HUES48 (cell line): ENCODE data around the gene DRAXIN.

Experiments used
- H3K27ac ChIP-seq: one replicate; pipeline ENCODE4 v1.7.0; 2013; ENCODE audit warnings: low read depth, low read length, inconsistent platforms
- H3K27me3 ChIP-seq: 2 replicates; pipeline ENCODE4 v1.6.1; 2013; ENCODE audit warnings: mild to moderate bottlenecking, low read length; ENCODE audit not compliant: control insufficient read depth, insufficient read depth
- H3K36me3 ChIP-seq: 2 replicates; pipeline ENCODE4 v1.6.1; 2013; ENCODE audit warnings: low read length; ENCODE audit not compliant: control insufficient read depth, insufficient read depth
- H3K4me1 ChIP-seq: 2 replicates; pipeline ENCODE4 v1.6.1; 2013; ENCODE audit warnings: mild to moderate bottlenecking, low read length; ENCODE audit not compliant: control insufficient read depth, insufficient read depth
- H3K4me3 ChIP-seq: 2 replicates; pipeline ENCODE4 v1.5.1; 2013; ENCODE audit warnings: mild to moderate bottlenecking, low read depth, low read length
- H3K9ac ChIP-seq: 2 replicates; pipeline ENCODE4 v1.6.1; 2013; ENCODE audit warnings: mild to moderate bottlenecking, low read depth, low read length, moderate library complexity
- H3K9me3 ChIP-seq: 2 replicates; pipeline ENCODE4 v1.6.1; 2013; ENCODE audit warnings: low read length; ENCODE audit not compliant: control insufficient read depth, insufficient read depth

The DRAXIN gene

DNA sequence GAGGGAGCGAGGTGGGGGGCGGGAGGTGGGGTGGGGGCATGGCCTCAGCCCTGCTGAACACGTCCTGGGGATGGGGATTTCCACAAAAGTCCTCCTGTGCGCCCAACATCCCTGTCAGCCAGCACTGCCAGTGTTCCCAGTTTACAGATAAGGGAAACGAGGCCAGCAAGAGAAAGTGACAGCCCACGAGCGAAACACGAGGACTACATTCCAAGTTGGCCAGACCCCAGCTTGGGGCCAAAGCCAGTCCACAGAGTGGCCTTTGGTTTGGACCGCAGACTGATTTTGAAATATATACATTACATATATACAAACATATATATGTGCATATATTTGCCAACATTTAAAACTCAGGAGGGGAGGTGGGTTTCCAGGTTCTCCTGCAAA lies 42.3 kb upstream of the DRAXIN start:
- H3K4me3 ChIP-seq = no peak overlapping the region
- no peak overlapping the region for H3K27ac ChIP-seq
- peaks cover 30% of the 10 kb centered on the region for H3K4me1 ChIP-seq
- no peaks in the 10 kb centered on the region for H3K9me3 ChIP-seq
- H3K36me3 ChIP-seq = 0 out of 2 replicates have a peak, but pooled peaks cover 2% of the 10 kb centered on the region
- H3K9ac ChIP-seq = no peak overlapping the region
- H3K27me3 ChIP-seq = peaks cover 35% of the 10 kb centered on the region

DNA sequence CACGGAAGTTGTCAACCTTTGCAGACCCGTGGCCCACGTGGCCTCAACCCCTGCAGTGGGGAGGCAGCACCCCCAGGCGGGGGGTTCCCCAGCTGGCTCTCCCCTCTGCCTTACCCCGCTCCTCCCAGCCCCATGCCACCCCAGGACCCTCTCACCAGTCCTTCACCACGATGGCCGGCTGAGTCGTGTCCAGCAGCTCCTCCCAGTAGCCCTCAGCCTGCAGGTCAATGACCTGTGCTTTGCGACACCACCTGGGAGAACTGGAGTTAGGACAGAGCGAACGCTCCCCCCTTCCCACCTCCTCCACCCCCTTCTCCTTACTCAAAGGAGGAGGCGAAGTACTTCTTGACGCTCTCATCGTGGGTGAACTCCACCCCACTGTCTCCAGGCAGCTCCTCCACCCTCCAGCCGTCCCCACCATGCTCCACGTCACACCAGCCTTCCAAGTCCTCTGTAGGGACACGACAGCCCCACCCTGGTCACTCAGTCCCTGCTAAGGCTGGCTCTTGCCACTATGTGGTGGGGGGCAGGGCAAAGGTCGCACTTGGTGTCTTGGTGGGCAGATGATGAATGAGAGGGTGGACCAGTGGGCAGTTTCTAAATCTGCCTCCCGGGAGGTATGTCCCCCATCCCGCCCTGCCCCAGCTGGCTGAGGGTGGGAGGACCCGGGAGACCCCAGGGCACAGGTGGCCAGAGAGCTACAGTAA lies 41.7 kb upstream of the DRAXIN start:
- H3K9ac ChIP-seq = no peak overlapping the region
- peaks cover 35% of the 10 kb centered on the region for H3K27me3 ChIP-seq
- H3K9me3 ChIP-seq = no peaks in the 10 kb centered on the region
- no peak overlapping the region; the same call in 1 of the 2 replicates for H3K4me3 ChIP-seq
- peaks cover 30% of the 10 kb centered on the region for H3K4me1 ChIP-seq
- H3K27ac ChIP-seq = no peak overlapping the region
- 0 out of 2 replicates have a peak, but pooled peaks cover 2% of the 10 kb centered on the region for H3K36me3 ChIP-seq

DNA sequence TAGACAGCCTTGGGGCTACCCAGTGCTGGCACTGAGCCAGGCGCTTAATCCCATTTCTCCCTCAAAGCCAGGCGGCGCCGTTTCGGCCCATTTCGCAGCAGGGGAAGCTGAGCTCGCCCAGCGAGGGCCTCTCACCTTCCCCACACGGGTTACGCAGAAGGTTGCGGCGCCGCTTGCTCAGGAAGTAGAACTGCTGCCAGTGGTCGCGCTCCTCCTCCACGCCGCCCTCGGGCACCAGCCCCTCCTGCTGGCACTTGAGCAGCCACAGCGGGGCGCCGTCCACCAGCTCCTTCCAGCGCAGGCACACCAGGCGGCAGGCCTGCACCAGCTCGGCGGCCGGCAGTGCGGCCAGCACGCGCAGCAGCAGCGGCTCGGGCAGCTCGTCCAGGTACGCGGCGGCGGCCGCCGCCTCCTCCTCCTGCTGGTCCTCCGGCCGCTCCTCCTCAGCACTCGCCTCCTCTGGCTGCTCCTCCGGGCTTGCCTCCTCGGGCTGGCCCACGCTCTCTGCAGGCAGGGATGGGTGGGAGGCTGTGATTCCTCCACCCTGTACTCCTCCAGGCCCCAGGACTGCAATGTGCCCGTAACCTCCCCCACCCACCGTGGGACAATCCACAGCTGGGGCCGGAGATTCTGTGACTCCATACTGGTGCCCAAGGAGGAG lies 41.0 kb upstream of the DRAXIN start:
- H3K9me3 ChIP-seq = no peaks in the 10 kb centered on the region

DNA sequence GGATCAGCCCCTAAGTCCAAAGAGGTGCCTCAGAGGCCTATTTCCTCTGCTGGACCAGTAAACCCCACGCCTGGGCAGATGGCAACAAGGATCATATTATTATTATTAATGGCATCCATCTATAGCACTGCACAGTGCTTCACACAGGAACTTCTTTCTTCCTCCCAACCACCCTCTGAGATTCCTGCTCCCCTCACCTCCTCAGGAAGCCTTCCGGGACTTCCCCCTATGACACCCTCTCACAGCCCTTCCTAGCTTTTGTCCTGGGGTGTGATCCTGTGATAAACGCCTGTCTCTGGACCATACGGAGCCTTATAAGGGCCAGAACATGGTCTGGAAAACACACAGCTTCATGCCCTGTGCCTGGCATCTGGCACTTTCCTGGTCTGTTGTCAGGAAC lies 40.5 kb upstream of the DRAXIN start:
- Histone ChIP-seq H3K9ac (no peak overlapping the region), H3K36me3 (peaks cover 5% of the 10 kb centered on the region), H3K27ac (no peak overlapping the region), H3K27me3 (peaks cover 35% of the 10 kb centered on the region), H3K9me3 (no peaks in the 10 kb centered on the region), H3K4me3 (no peak overlapping the region; the same call in 1 of the 2 replicates), H3K4me1 (peaks cover 38% of the 10 kb centered on the region)

More for the DNA sequence above, 41.0 kb upstream of the DRAXIN start:
- Histone ChIP-seq H3K4me3 (peak overlapping the region; percentile 43), H3K9ac (no peak overlapping the region), H3K4me1 (peaks cover 32% of the 10 kb centered on the region), H3K36me3 (0 out of 2 replicates have a peak, but pooled peaks cover 2% of the 10 kb centered on the region), H3K27me3 (peaks cover 35% of the 10 kb centered on the region), H3K27ac (no peak overlapping the region)

DNA sequence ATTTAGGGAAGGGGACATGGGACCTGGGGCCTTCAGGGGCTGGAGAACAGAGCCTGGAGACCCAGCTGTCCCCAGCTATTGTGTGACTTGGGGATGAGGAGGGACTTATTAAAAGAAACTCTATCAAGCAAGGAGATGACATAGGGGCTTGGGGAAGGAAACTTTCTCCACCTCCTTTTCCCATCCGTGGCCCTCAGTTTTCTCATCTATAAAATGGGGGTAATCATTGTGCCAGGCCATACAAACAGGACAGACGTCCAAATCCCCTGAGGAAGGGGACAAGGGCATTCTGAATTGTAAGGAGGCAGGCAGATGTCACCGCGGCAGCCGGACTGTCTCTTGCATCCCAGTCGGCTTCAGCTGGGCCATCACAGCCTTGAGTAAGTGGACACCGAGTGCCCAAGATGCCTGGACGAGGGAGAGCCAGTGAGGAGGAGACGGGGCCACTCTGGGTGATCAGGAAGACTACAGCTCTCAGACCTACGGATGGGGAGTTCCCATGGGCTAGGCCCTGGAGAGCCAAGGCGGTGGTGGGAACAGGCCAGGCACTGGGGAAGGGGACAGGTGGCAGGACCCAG lies 39.2 kb upstream of the DRAXIN start:
- Histone ChIP-seq H3K36me3 (peaks cover 13% of the 10 kb centered on the region), H3K9ac (no peak overlapping the region), H3K4me3 (no peak overlapping the region), H3K9me3 (no peaks in the 10 kb centered on the region), H3K4me1 (peaks cover 38% of the 10 kb centered on the region), H3K27me3 (peaks cover 35% of the 10 kb centered on the region), H3K27ac (no peak overlapping the region)

DNA sequence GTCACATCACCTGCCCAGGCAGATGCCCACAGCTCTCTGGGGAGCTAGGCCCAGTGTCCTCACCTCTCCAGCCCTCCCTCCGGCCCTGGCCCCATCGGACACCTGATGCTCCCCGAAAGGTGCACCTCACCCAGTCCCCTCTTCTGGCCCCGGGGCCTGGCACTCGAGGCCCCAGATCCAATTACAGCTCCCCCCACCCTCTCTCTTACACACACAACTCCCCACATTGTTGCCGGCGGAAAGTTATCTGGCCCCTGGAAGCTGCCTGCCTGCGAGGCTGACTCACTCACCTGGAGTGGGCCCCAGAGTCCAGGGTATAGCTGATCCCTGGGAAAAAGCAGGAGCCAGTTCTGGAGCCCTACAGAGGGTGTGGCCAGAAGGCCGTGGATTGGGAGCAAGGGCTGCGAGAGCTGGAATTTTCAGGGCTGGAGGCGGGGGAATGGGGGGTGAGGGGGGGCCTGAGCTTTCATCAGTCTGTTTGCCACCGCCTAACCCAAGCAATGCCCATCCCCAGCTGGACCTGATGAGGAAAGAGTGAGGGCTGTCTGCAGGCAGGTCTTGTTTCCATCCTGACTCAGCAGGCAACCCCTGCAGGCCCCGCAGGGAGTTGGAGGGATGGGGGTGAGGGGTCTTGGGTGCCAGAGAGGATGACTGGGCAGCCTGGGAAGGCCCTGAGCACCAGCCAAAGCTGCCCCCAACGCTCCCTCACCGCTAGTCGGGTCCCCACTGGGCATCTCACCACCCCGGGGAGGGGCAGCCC lies 38.2 kb upstream of the DRAXIN start:
- H3K36me3 ChIP-seq = peaks cover 20% of the 10 kb centered on the region
- peaks cover 35% of the 10 kb centered on the region for H3K27me3 ChIP-seq
- H3K4me1 ChIP-seq = peaks cover 36% of the 10 kb centered on the region
- H3K9ac ChIP-seq = no peak overlapping the region
- no peak overlapping the region for H3K27ac ChIP-seq
- no peaks in the 10 kb centered on the region for H3K9me3 ChIP-seq
- H3K4me3 ChIP-seq = peak overlapping the region; percentile 67

DNA sequence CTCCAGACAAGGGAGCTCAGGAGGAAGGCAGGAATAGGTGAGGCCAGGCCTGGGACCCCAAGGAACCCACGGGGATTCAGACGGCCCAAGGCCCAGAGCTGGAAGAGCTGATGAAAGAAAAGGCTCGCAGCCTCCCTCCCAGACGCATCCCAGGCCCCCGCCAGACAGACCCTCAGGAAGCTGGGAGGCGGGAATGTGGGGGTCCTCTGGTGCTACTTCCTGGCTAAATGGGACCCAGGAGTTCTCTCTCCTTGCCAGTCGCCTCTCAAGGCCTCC lies 37.7 kb upstream of the DRAXIN start:
- peaks cover 22% of the 10 kb centered on the region for H3K36me3 ChIP-seq
- H3K9me3 ChIP-seq = no peaks in the 10 kb centered on the region
- no peak overlapping the region for H3K27ac ChIP-seq
- peak overlapping the region; percentile 67 for H3K4me3 ChIP-seq
- H3K4me1 ChIP-seq = peaks cover 33% of the 10 kb centered on the region
- peaks cover 35% of the 10 kb centered on the region for H3K27me3 ChIP-seq
- no peak overlapping the region for H3K9ac ChIP-seq

DNA sequence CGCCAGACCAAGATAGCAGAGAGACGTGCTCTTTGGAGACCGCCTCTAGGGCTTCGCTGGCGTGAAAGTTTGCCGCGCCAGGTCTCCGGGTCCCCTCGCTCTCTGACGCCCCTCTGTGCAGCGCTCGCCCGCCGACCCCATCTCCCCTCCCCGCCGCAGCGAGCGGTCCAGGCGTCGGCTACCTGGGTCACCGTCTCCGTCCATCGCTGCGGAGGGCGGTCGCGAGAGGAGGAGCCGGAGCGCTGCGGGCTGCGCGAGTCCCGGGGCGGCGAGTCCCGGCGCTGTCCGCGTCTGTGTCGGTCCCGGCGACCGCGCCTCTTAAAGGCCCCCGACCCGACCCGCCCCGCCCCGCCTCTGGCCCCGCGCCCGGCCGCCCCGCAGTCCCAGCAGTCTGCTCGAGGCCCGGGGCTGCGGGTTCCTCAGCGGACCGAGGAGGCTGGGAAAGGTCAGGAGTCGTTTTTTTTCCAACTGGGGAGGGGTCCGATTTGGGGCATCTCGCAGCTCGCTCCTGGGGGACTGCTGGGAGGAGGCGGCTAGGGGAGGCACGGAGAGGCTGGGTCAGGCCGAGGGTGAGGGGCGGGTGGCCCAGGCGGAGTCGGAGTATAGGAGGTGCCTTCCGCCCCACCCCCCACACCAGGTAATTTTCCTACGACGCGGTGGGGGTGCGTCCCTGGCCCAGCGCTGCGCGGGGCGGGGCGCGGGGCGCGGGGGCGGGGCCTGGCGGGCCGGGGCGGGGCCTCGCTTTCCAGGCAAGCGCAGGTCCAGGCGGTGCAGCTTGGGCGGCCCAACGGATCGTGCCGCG lies 37.2 kb upstream of the DRAXIN start, which contains the start of the genes FBXO2 and FBXO44:
TSS of gene FBXO2 (minus strand) at position 293 of the 802 bp plus-strand sequence. CDS start at position 204, 89 bp downstream.
TSS of gene FBXO44 (plus strand) at position 741 of the 802 bp plus-strand sequence. CDS start 959 bp downstream, outside the sequence.
- H3K27ac ChIP-seq = no peak within 1 kb of the TSS

DNA sequence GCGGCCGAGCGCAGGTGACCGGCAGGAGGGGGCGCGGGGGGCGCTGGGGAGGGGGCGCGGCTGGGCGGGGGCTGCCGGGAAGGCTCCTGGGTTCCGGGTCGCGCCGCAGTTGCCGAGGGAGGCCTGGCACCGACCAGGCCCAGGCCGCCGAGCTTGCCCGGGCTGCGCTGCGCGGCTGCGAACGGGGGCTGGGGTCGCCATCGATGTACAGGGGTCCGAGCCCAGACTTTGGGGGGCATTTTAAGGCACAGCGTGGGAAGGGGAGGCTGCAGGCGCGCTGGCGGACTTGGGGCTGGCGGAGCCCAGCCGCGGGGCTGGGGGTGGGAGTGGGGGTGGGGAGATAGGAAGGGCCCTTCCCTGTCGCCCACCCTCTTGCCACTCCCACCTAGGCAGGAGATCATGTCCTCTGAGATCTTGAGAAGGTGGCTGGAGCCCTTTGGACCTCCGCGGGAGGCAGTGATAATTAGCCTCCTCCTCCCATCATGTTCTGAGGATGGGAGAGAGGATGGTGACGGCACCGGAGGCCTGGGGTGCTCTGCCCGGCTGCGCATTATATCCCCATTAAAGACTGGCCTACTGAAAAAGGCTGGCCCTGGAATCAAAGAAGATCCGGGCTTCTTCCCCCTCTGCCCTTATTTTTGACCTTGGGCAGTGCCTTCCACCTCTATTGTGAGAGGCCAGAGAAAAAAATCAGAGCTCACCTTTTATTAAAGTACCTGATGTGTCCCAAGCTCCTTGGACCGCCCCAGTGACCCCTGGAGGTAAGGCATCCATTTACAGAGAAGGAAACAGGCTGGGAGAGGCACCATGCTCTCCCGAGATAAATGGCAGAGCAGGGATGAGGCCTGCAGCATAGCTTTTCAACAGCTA lies 36.3 kb upstream of the DRAXIN start:
- H3K4me3 ChIP-seq = peak overlapping the region; percentile 60
- no peak overlapping the region for H3K9ac ChIP-seq
- no peaks in the 10 kb centered on the region for H3K9me3 ChIP-seq
- peaks cover 33% of the 10 kb centered on the region for H3K36me3 ChIP-seq
- no peak overlapping the region for H3K27ac ChIP-seq
- peaks cover 30% of the 10 kb centered on the region for H3K27me3 ChIP-seq
- peaks cover 29% of the 10 kb centered on the region for H3K4me1 ChIP-seq

More for the DNA sequence above, 37.2 kb upstream of the DRAXIN start, which contains the start of the genes FBXO2 and FBXO44:
- Histone ChIP-seq H3K9me3 (no peaks in the 10 kb centered on the region), H3K4me1 (peaks cover 31% of the 10 kb centered on the region), H3K9ac (no peak within 1 kb of the TSS), H3K4me3 (peak within 1 kb of the TSS; percentile 67), H3K27me3 (peaks cover 35% of the 10 kb centered on the region), H3K36me3 (peaks cover 26% of the 10 kb centered on the region)
